Measurements from ENCODE around the gene USP10. TPM values are rescaled to one million over a fixed set of nuclear protein-coding genes. Genes with fewer than 3 reads are reported as not detected.

The USP10 gene
- total and polyA plus RNA-seq, 5 experiments from 2014 or later, result 61.3 to 89.8 (median 80.7) TPM

DNA sequence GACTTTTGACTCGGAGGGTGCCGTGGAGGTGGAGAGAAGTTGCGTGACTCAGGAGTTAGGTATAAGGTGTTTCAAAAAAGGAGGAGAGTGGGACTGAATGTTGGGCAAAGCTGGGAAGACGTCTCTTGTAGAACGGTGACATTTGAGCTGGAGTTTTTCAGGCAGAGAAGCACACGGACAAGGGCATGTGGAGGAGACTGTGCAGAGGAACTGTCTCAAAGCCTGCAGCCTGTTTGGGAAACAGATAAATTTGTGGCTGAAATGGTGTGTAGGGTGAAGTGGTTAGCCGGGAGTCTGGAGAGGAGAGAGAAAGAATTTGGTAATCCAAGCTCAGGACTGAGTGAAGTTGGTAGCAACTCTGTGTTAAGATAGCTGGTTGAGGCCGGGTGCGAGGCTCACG is 9.8 kb downstream of the USP10 start:
- no peak for DNase-seq

DNA sequence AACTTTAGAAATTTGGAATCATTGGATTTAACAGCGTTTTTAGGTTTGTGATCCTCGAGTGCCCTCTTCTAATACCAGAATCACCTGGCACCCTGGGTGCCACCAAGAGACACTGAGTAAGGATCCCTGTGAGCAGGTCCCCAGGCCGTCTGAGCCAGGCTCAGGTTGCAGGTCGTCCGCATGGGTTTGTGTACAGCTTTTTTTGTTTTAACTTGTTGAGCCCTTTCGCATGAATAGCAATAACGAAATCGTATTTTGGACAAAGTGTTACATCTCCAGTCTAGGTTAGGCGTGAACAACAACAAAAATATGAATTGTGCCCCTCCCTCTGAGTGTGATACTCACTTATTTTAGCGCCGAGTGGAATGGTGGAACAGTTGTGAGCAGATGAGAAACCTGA is 10.9 kb downstream of the USP10 start:
- DNase-seq (peak in 1 of 10 donors; percentile 3), ATAC-seq (no peak)
- Mint-ChIP-seq H3K4me1 (peaks cover 50 to 92% (median 81%) of the 10 kb centered on the region in 4 donors), H3K36me3 (peaks cover 0 to 51% (median 0%) of the 10 kb centered on the region in 3 donors), H3K27ac (peak overlapping the region in 2 of 10 donors; percentile 4 to 45), H3K4me3 (no peak overlapping the region), H3K27me3 (no peaks in the 10 kb centered on the region), H3K9me3 (no peaks in the 10 kb centered on the region)
- POLR2A ChIA-PET, result interaction anchor here (0.8 to 1.4 kb wide), 2 partner anchors 9 to 10 kb away, joined by 3 read pairs; no protein-coding TSS in a partner anchor

More for the DNA sequence above, 9.8 kb downstream of the USP10 start:
- no peaks in the 10 kb centered on the region for H3K27me3 Mint-ChIP-seq
- no peaks in the 10 kb centered on the region for H3K9me3 Mint-ChIP-seq
- ATAC-seq, result no peak
- H3K4me1 Mint-ChIP-seq, result peaks cover 51 to 94% (median 87%) of the 10 kb centered on the region in 4 donors
- POLR2A ChIA-PET, result interaction anchor here (0.5 to 1.4 kb wide), 2 partner anchors 9 to 30 kb away, joined by 3 read pairs; no protein-coding TSS in a partner anchor
- H3K36me3 Mint-ChIP-seq, result peaks cover 0 to 56% (median 0%) of the 10 kb centered on the region in 3 donors
- H3K4me3 Mint-ChIP-seq, result peak overlapping the region in 4 of 10 donors; percentile 0 to 27 (median 19)
- peak overlapping the region in 7 of 10 donors; percentile 7 to 66 (median 43) for H3K27ac Mint-ChIP-seq

DNA sequence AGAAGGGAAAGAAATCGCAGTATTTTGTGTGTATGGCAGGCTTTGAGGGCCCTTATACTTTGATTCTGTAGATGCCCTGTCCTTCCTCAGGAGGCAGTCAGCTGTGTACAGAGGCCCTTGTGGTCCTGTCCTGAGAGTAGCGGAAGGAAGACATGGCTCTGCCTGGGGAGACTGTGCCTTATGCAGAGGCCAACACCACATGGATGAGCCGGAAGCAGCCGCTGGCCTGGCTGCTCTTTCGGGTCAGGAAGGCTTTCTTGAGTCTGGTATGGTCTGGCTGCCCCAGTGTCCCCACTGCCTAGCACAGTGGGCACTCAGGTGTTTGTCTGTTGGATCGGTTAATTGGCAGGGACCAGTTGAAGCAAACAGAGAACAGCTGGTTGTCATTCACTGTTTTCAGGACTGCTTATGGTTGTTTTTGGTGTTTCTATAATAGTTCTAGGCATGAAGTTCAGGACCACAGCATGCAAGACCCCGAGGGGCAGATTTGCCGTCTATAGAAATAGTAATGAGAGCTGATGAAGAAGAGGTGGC is 12.4 kb downstream of the USP10 start:
- Mint-ChIP-seq H3K27ac (peak overlapping the region in 5 of 10 donors; percentile 8 to 44 (median 28)), H3K4me1 (peaks cover 55 to 93% (median 84%) of the 10 kb centered on the region in 4 donors), H3K27me3 (no peaks in the 10 kb centered on the region), H3K36me3 (peaks cover 0 to 54% (median 0%) of the 10 kb centered on the region in 3 donors), H3K9me3 (no peaks in the 10 kb centered on the region), H3K4me3 (peak overlapping the region in 3 of 10 donors; percentile 9 to 39 (median 29))
- peak in 1 of 10 donors; percentile 8 for DNase-seq
- POLR2A ChIA-PET, result no interaction called here
- no peak for ATAC-seq

DNA sequence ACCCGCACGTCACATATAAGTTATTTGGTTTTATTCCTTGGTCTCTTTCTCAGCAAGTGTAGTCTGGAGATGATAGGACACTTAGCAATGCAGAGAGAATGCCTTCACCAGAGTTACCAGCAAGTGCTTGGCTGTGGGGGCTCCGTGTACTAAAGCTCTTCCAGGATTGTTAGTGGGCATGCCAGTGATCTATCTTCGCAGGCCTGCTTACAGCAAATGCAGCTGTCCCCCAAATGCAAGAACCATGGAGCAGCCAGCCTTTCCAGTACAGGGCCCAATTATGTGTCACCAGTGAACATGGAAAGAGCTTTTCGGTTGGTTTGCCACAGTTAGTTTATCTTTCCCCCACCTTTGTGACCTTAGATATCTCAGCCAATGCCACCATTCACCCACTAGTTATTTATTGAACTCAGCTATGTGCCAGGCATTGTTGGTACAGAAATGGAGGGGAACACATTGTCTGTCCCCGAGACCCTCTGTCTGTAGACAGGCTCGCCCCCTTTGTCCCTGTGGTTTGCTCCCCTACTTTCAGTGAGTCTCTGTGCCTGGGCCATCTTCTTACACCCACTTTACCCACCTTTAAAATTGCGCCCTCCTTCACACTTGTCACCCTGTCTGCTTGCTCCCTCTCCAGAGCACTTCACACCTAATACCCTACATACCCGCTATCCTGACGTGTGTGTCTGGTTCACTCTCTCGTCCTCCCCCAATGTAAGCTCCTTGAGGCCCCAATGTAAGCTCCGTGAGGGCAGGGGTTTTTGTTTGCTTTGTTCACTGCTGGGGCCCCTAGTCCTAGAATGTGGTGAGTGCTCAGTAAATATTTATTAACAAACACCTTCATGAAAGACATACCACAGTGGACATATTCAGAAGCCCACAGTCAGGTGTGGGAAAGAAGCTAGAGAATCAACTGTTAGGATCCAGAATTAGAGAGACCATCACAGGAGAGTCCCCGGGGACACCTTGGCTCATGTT is 13.3 kb downstream of the USP10 start:
- peaks cover 58 to 93% (median 83%) of the 10 kb centered on the region in 4 donors for H3K4me1 Mint-ChIP-seq
- POLR2A ChIA-PET, result interaction anchor here (0.8 kb wide), 1 partner anchor 10 kb away, joined by 3 read pairs; no protein-coding TSS in a partner anchor
- peak overlapping the region in 3 of 10 donors; percentile 31 to 63 (median 52) for H3K4me3 Mint-ChIP-seq
- H3K9me3 Mint-ChIP-seq, result no peaks in the 10 kb centered on the region
- peak overlapping the region in 8 of 10 donors; percentile 6 to 81 (median 54) for H3K27ac Mint-ChIP-seq
- peaks cover 0 to 57% (median 0%) of the 10 kb centered on the region in 3 donors for H3K36me3 Mint-ChIP-seq
- DNase-seq (peak in 1 of 10 donors; percentile 3), ATAC-seq (no peak)
- H3K27me3 Mint-ChIP-seq, result no peaks in the 10 kb centered on the region

DNA sequence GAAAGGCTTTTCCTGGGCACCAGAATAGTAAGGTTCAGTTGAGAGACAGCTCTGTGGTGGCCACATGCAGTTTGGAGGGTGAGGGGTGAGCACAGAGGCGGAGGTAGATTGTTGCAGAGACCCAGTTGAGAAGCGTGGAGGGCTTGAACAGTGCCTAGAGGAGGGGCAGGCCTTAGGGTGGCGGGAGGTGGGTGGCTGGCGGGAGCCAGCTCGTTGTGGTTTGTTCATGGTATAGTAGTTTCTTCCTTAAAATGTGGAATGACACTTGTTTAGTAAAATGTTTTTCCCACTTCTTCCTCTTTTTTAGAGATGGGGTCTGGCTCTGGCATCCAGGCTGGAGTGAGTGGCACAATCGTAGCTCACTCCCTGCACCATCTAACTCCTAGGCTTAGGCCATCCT is 14.2 kb downstream of the USP10 start:
- DNase-seq (no peak), ATAC-seq (peak in 1 of 2 donors; percentile 35)
- no peaks in the 10 kb centered on the region for H3K9me3 Mint-ChIP-seq
- peak overlapping the region in 3 of 10 donors; percentile 5 to 63 (median 19) for H3K4me3 Mint-ChIP-seq
- H3K27me3 Mint-ChIP-seq, result no peaks in the 10 kb centered on the region
- peaks cover 0 to 47% (median 0%) of the 10 kb centered on the region in 3 donors for H3K36me3 Mint-ChIP-seq
- peak overlapping the region in 6 of 10 donors; percentile 39 to 79 (median 58) for H3K27ac Mint-ChIP-seq
- H3K4me1 Mint-ChIP-seq, result peaks cover 55 to 93% (median 81%) of the 10 kb centered on the region in 4 donors
- POLR2A ChIA-PET, result no interaction called here

DNA sequence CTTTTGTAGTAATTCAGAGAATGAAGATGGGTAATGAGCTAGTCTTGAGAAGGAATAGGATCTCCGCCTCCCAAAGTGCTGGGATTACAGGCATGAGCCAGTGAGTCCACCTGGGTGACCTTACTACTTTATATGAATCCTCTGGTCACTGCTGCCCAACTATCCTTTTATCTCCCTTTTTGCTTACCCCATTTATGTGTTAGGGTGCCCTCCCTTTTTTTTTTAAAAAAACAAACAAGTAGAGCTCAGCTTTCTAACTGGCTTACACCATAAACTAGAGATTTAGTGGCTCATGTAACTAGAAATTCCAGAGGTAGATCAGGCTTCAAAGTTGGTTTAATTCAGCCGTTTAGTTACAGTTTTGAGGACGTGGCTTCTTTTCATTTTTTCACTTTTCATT is 15.6 kb downstream of the USP10 start:
- H3K4me1 Mint-ChIP-seq, result peaks cover 50 to 93% (median 77%) of the 10 kb centered on the region in 4 donors
- DNase-seq, result no peak
- peaks cover 0 to 48% (median 0%) of the 10 kb centered on the region in 3 donors for H3K36me3 Mint-ChIP-seq
- POLR2A ChIA-PET, result no interaction called here
- peak overlapping the region in 2 of 10 donors; percentile 32 to 34 for H3K27ac Mint-ChIP-seq
- no peaks in the 10 kb centered on the region for H3K27me3 Mint-ChIP-seq
- H3K9me3 Mint-ChIP-seq, result no peaks in the 10 kb centered on the region
- no peak overlapping the region for H3K4me3 Mint-ChIP-seq
- ATAC-seq, result no peak

DNA sequence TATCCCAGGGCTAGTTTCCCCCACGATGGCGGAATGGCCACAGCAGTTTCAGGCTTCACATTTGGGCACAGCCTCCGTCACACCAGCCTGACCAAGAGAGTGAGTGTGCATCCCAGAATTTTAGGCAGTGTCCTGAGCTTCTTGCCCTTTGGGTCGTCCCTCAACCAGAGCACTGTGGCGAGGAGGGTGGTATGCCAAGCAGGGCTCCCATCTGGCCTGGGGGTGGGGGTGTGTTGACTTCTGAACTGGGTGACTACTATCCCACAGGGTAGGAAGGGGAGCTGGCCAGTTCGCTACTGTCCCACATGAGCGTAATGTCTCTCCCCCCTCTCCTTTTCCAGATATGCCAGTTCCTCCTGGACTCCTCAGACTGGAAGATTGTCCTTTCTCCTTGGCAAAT is 16.1 kb downstream of the USP10 start:
- no peak overlapping the region for H3K4me3 Mint-ChIP-seq
- POLR2A ChIA-PET, result no interaction called here
- H3K36me3 Mint-ChIP-seq, result peaks cover 0 to 47% (median 0%) of the 10 kb centered on the region in 3 donors
- H3K4me1 Mint-ChIP-seq, result peaks cover 46 to 89% (median 73%) of the 10 kb centered on the region in 4 donors
- H3K27ac Mint-ChIP-seq, result peak overlapping the region in 2 of 10 donors; percentile 26 to 34
- ATAC-seq (no peak), DNase-seq (no peak)
- H3K27me3 Mint-ChIP-seq, result no peaks in the 10 kb centered on the region
- no peaks in the 10 kb centered on the region for H3K9me3 Mint-ChIP-seq

DNA sequence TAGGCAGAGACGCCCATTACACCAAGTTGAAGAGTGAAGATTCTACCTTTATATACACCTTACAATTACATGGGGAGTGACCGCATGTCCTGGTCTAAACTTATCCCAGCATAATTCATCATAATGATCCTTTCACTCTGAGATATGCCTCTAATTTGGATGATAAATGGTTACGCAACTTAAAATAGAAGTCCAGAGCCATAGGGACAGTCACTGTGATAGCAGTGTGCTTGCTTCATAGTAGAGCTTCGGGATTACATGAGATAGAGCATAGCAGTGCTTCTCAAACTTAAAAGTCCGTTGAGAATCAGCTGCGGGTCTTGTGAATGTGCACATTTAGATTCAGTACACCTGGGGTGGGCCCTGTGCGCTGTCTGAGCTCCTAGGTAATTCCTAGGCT is 16.9 kb downstream of the USP10 start:
- Mint-ChIP-seq H3K27me3 (no peaks in the 10 kb centered on the region), H3K36me3 (peaks cover 0 to 49% (median 3%) of the 10 kb centered on the region in 3 donors), H3K4me1 (peaks cover 44 to 84% (median 66%) of the 10 kb centered on the region in 4 donors), H3K4me3 (no peak overlapping the region), H3K27ac (peak overlapping the region in 3 of 10 donors; percentile 3 to 71 (median 26)), H3K9me3 (no peaks in the 10 kb centered on the region)
- DNase-seq, result no peak
- POLR2A ChIA-PET, result interaction anchor here (0.6 kb wide), 1 partner anchor 14 kb away, joined by 3 read pairs; no protein-coding TSS in a partner anchor
- ATAC-seq, result no peak

DNA sequence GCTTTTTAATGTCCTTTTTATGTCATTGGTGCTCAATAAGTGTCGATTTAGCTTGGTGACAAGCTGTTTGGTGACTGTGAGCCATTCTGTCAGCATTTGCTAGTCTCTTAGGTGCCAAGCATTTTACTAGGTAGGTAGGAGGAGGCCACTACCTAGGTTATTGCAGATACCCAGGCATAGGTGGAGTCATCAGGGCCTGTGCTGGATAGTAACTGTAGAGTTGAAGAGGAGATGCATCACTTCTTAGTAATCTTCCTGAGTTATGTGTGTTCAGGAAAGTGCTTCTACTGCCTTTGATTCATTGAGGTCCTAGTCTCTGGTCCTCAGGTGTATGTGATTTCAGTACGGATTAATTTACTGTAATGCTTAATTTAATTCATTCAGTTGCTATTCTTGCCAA is 17.7 kb downstream of the USP10 start:
- no peaks in the 10 kb centered on the region for H3K27me3 Mint-ChIP-seq
- ATAC-seq (no peak), DNase-seq (no peak)
- H3K27ac Mint-ChIP-seq, result peak overlapping the region in 7 of 10 donors; percentile 5 to 65 (median 10)
- peaks cover 0 to 52% (median 3%) of the 10 kb centered on the region in 3 donors for H3K36me3 Mint-ChIP-seq
- no peaks in the 10 kb centered on the region for H3K9me3 Mint-ChIP-seq
- POLR2A ChIA-PET, result interaction anchor here (0.6 kb wide), 1 partner anchor 13 kb away, joined by 3 read pairs; no protein-coding TSS in a partner anchor
- H3K4me1 Mint-ChIP-seq, result peaks cover 45 to 84% (median 67%) of the 10 kb centered on the region in 4 donors
- peak overlapping the region in 1 of 10 donors; percentile 7 for H3K4me3 Mint-ChIP-seq

DNA sequence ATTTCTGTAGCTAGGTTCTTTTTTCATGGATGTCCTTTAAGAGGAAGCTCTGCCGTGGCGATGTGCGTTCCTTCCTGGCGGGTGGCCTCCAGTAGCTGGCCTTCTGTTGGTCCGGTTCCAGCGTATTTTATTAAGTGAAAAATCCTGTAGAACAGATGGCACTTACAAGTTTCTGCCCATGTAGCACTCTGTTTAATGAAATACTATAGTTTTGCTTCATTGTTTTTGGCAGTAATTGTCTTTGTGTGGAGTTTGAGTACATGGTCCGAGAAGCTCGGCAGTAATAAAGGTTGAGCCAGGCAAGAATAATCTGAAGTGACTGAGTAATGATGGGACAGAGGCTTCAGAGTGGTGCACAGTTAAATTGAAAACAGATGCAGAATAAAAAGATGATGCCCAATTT is 20.4 kb downstream of the USP10 start:
- Mint-ChIP-seq H3K36me3 (peaks cover 0 to 45% (median 3%) of the 10 kb centered on the region in 3 donors), H3K27me3 (no peaks in the 10 kb centered on the region), H3K27ac (peak overlapping the region in 2 of 10 donors; percentile 37 to 58), H3K9me3 (no peaks in the 10 kb centered on the region), H3K4me1 (peaks cover 40 to 83% (median 67%) of the 10 kb centered on the region in 4 donors), H3K4me3 (no peak overlapping the region)
- ATAC-seq (no peak), DNase-seq (no peak)
- POLR2A ChIA-PET, result interaction anchor here (0.6 to 1.3 kb wide), 3 partner anchors 19 to 105 kb away, joined by 3 read pairs; no protein-coding TSS in a partner anchor

DNA sequence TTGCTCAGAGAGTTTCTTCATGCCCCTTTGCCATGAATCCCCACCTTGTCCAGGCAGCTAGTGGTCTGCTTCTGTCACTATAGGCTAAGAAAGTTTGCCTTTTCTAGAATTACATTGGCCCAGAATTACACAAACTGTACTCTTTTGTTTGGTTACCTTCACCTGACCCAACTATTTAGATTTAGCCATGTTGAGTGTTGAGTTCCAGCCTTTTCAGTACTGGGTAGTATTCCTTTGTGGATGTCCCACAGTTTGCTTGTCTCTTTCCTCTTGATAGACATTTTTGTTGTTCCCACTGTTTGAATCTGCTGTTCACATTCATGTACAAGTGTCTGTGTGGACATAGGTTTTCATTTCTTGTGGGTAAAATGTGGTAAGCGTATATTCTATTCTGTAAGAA is 22.3 kb downstream of the USP10 start:
- Mint-ChIP-seq H3K4me1 (peaks cover 45 to 82% (median 77%) of the 10 kb centered on the region in 4 donors), H3K27me3 (no peaks in the 10 kb centered on the region), H3K36me3 (peaks cover 0 to 33% (median 3%) of the 10 kb centered on the region in 3 donors), H3K27ac (peak overlapping the region in 4 of 10 donors; percentile 50 to 88 (median 56)), H3K4me3 (no peak overlapping the region), H3K9me3 (no peaks in the 10 kb centered on the region)
- POLR2A ChIA-PET, result no interaction called here
- DNase-seq (no peak), ATAC-seq (no peak)

DNA sequence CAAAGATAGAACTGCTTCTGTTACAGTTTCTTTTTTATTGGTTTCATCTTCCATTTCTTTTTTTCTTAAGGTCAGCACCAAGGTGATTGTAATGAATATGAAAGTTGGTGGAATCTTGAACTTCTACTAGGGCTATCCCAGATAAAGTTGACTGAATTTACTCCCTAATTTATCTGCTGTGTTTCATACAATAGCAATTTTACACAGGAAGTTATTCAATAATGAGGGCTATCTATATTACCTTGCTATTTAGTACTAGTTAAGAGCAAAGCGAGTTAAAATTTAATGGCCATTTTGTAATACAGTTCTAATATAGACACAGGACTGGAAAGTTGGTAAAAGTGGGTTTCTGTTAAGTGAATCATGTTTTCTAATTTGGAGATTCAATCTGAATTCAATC is 24.1 kb downstream of the USP10 start:
- peak overlapping the region in 1 of 10 donors; percentile 2 for H3K4me3 Mint-ChIP-seq
- H3K9me3 Mint-ChIP-seq, result no peaks in the 10 kb centered on the region
- peak overlapping the region in 9 of 10 donors; percentile 2 to 72 (median 24) for H3K27ac Mint-ChIP-seq
- DNase-seq, result no peak
- no peak for ATAC-seq
- H3K4me1 Mint-ChIP-seq, result peaks cover 40 to 78% (median 66%) of the 10 kb centered on the region in 4 donors
- POLR2A ChIA-PET, result interaction anchor here (0.8 to 1.4 kb wide), 3 partner anchors 12 to 101 kb away, joined by 3 to 4 read pairs (median 4); no protein-coding TSS in a partner anchor
- H3K36me3 Mint-ChIP-seq, result peaks cover 0 to 28% (median 3%) of the 10 kb centered on the region in 3 donors
- no peaks in the 10 kb centered on the region for H3K27me3 Mint-ChIP-seq

Measured in naive thymus-derived CD8-positive, alpha-beta T cell (primary cell).